Measurements from ENCODE around the gene MCF2L. TPM values are rescaled to one million over a fixed set of nuclear protein-coding genes. Genes with fewer than 3 reads are reported as not detected.
A peak's percentile ranks its signal among the peaks of the same experiment; 100 is the strongest.

The MCF2L gene, protein sequence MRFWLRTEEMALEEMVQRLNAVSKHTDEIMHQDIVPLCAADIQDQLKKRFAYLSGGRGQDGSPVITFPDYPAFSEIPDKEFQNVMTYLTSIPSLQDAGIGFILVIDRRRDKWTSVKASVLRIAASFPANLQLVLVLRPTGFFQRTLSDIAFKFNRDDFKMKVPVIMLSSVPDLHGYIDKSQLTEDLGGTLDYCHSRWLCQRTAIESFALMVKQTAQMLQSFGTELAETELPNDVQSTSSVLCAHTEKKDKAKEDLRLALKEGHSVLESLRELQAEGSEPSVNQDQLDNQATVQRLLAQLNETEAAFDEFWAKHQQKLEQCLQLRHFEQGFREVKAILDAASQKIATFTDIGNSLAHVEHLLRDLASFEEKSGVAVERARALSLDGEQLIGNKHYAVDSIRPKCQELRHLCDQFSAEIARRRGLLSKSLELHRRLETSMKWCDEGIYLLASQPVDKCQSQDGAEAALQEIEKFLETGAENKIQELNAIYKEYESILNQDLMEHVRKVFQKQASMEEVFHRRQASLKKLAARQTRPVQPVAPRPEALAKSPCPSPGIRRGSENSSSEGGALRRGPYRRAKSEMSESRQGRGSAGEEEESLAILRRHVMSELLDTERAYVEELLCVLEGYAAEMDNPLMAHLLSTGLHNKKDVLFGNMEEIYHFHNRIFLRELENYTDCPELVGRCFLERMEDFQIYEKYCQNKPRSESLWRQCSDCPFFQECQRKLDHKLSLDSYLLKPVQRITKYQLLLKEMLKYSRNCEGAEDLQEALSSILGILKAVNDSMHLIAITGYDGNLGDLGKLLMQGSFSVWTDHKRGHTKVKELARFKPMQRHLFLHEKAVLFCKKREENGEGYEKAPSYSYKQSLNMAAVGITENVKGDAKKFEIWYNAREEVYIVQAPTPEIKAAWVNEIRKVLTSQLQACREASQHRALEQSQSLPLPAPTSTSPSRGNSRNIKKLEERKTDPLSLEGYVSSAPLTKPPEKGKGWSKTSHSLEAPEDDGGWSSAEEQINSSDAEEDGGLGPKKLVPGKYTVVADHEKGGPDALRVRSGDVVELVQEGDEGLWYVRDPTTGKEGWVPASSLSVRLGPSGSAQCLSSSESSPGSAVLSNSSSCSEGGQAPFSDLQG
- 2.8 and 8.4 TPM in 2 replicates for total RNA-seq (2014; rRNA removed; shearing (Covaris generic))
- 12.8 and 16.4 TPM in 2 replicates for total RNA-seq (2022)
- Bru-seq, nascent RNA, result percentile 33 among the genes with signal in this experiment
- BruChase-seq, experiment 1, labeled RNA remaining after a 6-hour chase, result percentile 37 among the genes with signal in this experiment
- percentile 36 among the genes with signal in this experiment for BruChase-seq, experiment 2, labeled RNA remaining after a 2-hour chase
- long read RNA-seq, partial matches to known transcripts, result 5 of 8 reads
- long read RNA-seq, other reads (novel, unspliced or antisense), result 2 of 8 reads

DNA sequence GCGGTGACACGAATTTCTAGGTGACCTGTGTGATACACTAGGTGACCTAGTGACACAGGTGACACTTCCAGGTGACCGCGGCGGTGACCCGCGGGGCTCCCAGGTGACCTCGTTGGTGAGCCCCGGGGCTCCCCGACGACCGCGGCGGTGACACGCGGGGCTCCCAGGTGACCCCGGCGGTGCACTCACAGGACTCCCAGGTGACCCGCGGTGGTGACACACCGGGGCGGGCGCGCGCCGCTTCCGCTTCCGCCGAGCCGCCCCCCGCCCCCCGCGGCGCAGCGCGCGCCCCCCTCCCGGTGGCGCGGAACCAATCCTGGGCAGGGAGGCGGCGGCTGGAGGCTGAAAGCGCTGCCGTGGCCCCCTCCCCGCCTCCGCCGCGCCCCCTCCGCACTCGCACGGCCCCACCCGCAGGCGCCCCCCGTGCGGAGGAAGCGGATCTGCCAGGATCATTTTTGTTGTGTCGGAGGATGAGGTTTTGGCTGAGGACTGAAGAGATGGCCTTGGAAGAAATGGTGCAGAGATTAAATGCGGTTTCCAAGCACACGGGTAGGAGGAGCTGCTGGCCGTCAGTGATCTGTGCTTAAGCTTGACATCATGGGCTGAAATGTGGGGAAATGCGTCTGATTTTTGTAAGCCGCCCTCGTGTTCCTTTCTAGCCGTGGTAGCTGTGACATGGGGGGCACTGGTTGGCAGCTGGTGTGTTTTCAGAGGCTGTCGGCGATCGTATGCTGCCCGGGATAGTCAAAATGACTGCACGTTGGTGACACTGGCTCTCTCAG, at the start of gene MCF2L:
MCF2L (plus strand) TSS at position 305 of the 782 bp plus-strand sequence; CDS start at position 471, 166 bp downstream.
- DNase-seq (ENCODE audit: low spot score), result peak; percentile 70
- ChIA-PET POLR2A (no interaction called here), CTCF (ENCODE audit: unreplicated experiment) (interaction anchor here (0.6 kb wide), 1 partner anchor 107 kb away, joined by 3 read pairs; no protein-coding TSS in a partner anchor)
- Histone ChIP-seq H3K36me3 (ENCODE audit: insufficient read depth, low read length) (no peaks in the 10 kb centered on the region), H3K4me3 (ENCODE audit: low read depth, low read length, poor library complexity, severe bottlenecking) (peak within 1 kb of the TSS; percentile 78), H3K27ac (ENCODE audit: low read depth, low read length, poor library complexity, severe bottlenecking) (peak within 1 kb of the TSS; percentile 14), H3K4me2 (ENCODE audit: low read length) (peak within 1 kb of the TSS; percentile 86), H3K9me3 (ENCODE audit: low read length) (no peaks in the 10 kb centered on the region), H4K20me1 (ENCODE audit: insufficient read depth, low read length) (no peaks in the 10 kb centered on the region), H3K9me2 (ENCODE audit: insufficient read depth, low read length) (no peaks in the 10 kb centered on the region), H3K79me2 (ENCODE audit: insufficient read depth, low read depth, low read length) (no peaks in the 10 kb centered on the region), H2AFZ (ENCODE audit: low read length) (peak within 1 kb of the TSS; percentile 92), H3K4me1 (ENCODE audit: insufficient read depth, low read length, poor library complexity, severe bottlenecking) (peaks cover 8% of the 10 kb centered on the region)
- intact Hi-C loops (cut with micrococcal nuclease; ENCODE audit: unreplicated experiment), result no loop called here
- no peak for TF ChIP-seq EZH2phosphoT487 (IDR thresholded peaks at IDR 0.05; ENCODE audit: borderline replicate concordance, low read depth, low read length)
- TF ChIP-seq, protein P1, sequence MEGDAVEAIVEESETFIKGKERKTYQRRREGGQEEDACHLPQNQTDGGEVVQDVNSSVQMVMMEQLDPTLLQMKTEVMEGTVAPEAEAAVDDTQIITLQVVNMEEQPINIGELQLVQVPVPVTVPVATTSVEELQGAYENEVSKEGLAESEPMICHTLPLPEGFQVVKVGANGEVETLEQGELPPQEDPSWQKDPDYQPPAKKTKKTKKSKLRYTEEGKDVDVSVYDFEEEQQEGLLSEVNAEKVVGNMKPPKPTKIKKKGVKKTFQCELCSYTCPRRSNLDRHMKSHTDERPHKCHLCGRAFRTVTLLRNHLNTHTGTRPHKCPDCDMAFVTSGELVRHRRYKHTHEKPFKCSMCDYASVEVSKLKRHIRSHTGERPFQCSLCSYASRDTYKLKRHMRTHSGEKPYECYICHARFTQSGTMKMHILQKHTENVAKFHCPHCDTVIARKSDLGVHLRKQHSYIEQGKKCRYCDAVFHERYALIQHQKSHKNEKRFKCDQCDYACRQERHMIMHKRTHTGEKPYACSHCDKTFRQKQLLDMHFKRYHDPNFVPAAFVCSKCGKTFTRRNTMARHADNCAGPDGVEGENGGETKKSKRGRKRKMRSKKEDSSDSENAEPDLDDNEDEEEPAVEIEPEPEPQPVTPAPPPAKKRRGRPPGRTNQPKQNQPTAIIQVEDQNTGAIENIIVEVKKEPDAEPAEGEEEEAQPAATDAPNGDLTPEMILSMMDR (conservative IDR thresholded peaks at IDR 0.05; ENCODE audit: low read length), result 0 out of 2 replicates have a peak, but pooled peaks have one; percentile 41
- no TSS peak for BruUV-seq (replicated peaks)

DNA sequence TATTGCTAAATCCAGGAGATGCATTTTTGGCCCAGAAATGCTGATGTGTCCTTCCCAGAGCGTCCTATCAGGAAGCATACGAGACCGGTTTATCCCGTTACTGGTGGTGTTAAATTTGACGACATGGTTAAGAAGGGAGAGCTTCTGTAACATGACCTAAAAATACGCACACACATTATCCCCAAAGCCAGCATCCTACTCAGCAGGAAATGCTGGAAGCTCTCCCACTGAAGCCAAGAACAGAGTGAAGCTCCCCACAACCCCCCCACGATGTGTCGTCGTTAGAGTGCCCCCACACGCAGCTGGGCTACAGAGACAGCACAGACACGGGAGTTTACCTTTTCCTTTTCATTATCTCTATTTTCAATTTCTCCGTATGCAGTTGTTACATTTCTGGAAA, 45.1 kb upstream of the MCF2L start:
- CTCF ChIA-PET (ENCODE audit: unreplicated experiment), result no interaction called here
- TF ChIP-seq EZH2phosphoT487 (IDR thresholded peaks at IDR 0.05; ENCODE audit: borderline replicate concordance, low read depth, low read length), result no peak
- TF ChIP-seq, protein P1 (conservative IDR thresholded peaks at IDR 0.05; ENCODE audit: low read length), result no peak
- DNase-seq (ENCODE audit: low spot score), result no peak
- Histone ChIP-seq H3K4me1 (ENCODE audit: insufficient read depth, low read length, poor library complexity, severe bottlenecking) (no peaks in the 10 kb centered on the region), H3K79me2 (ENCODE audit: insufficient read depth, low read depth, low read length) (no peaks in the 10 kb centered on the region), H3K27ac (ENCODE audit: low read depth, low read length, poor library complexity, severe bottlenecking) (no peak overlapping the region), H4K20me1 (ENCODE audit: insufficient read depth, low read length) (no peaks in the 10 kb centered on the region), H2AFZ (ENCODE audit: low read length) (no peak overlapping the region), H3K9me2 (ENCODE audit: insufficient read depth, low read length) (no peaks in the 10 kb centered on the region), H3K4me3 (ENCODE audit: low read depth, low read length, poor library complexity, severe bottlenecking) (no peak overlapping the region), H3K9me3 (ENCODE audit: low read length) (no peaks in the 10 kb centered on the region), H3K36me3 (ENCODE audit: insufficient read depth, low read length) (no peaks in the 10 kb centered on the region), H3K4me2 (ENCODE audit: low read length) (no peak overlapping the region)
- POLR2A ChIA-PET, result no interaction called here
- no TSS peak for BruUV-seq (replicated peaks)
- intact Hi-C loops (cut with micrococcal nuclease; ENCODE audit: unreplicated experiment), result no loop called here

All from OCI-LY7 (cell line).